Stimulated activated CD4-positive, alpha-beta T cell treated with anti-CD3 and anti-CD28 coated beads, Interleukin-12 subunit alpha, Interleukin-12 subunit beta, amount 100 ng/mL, for 48 hours (primary cell): ENCODE measurements around the gene ATP5PF.
A peak's percentile ranks its signal among the peaks of the same experiment; 100 is the strongest.
"Not testable (repeated sequence)": the region's sequence is repeated elsewhere in the genome, so short reads cannot be mapped to it uniquely, and the experiment has no call there.

Experiments
- DNase-seq, 3 donors: peaks; one replicate each; pipeline ENCODE4 v3.0.0-alpha.2; 2020; ENCODE audit warnings: low read depth in 2 of 3, low spot score in 1 of 3

The ATP5PF gene, protein sequence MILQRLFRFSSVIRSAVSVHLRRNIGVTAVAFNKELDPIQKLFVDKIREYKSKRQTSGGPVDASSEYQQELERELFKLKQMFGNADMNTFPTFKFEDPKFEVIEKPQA

DNA sequence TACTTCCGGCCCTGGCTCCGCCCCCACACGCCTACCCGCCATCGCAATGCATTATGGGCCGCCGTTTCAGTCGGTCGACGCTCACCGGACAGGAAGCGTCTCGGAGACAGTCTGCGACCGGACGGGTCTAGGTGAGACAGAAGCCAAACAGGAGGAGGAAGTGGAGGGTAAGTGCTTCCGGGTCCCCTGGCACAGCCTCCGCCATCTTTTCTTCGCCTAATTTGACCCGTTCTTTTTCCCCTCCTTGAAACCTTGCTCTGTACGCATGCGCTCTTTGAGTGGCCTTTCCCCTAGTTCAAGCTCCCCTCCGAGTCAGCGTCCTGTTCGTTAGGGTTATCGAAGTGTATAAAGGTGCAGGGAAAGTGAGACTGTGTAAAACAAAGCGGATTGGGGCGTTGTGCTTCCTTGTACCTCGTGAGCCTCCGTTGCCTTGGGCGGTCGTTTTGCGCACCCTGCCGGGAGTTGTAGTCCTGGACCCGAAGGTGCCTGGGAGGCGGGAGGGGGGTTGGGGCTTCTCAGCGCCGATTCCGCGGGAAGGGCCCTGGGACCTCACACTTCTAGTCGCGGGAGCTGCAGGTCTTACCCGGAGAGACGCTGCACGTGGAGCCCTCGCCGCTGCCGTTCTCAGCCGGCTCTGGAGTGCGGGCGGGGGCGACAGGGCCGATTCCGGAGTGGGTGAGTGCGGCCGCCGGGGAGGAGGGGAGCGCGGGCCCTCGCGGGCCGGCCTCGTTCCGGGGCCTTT is at the start of gene ATP5PF, which contains the start of gene GABPA:
Gene ATP5PF (minus strand): TSS at position 1 of the 742 bp plus-strand sequence. CDS start 5,110 bp downstream, outside the sequence.
Gene GABPA (plus strand): TSS at position 69 of the 742 bp plus-strand sequence. CDS start 6,627 bp downstream, outside the sequence.
- DNase-seq, result peak; percentile 96 to 99 (median 97)

DNA sequence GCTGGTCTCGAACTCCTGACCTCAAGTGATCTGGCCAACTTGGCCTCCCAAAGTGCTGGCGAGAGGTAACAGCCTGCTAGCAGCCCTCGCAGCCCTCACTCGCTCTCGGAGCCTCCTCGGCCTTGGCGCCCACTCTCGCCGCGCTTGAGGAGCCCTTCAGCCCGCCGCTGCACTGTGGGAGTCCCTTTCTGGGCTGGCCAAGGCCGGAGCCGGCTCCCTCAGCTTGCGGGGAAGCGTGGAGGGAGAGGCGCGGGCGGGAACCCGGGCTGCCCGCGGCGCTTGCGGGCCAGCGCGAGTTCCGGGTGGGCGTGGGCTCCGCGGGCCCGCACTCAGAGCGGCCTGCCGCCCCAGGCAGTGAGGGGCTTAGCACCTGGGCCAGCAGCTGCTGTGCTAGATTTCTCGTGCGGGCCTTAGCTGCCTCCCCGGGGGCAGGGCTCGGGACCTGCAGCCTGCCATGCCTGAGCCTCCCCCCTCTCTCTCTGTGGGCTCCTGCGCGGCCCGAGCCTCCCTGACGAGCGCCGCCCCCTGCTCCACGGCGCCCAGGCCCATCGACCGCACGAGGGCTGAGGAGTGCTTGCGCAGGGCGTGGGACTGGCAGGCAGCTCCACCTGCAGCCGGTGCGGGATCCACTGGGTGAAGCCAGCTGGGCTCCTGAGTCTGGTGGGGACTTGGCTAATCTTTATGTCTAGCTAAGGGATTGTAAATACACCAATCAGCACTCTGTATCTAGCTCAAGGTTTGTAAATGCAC is 43.6 kb upstream of the ATP5PF start:
- not testable (repeated sequence) for DNase-seq

DNA sequence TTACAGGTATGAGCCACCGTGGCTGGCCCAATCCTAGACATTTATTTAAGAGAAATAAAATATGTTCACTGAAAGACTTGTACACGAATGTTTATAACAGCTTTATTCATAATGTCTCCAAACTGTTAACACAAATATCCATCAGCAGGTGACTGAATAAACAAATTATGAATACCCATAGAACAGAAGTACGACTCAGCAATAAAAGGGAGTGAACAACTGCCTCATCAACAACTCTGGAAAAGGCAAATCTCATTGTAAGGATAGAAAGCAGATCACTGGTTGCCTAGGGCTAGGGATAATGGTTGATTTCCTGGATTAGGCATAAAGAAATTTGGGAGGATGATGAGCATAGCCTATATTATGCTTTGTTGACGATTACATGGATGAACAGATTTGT is 41.7 kb upstream of the ATP5PF start:
- DNase-seq, result no peak

DNA sequence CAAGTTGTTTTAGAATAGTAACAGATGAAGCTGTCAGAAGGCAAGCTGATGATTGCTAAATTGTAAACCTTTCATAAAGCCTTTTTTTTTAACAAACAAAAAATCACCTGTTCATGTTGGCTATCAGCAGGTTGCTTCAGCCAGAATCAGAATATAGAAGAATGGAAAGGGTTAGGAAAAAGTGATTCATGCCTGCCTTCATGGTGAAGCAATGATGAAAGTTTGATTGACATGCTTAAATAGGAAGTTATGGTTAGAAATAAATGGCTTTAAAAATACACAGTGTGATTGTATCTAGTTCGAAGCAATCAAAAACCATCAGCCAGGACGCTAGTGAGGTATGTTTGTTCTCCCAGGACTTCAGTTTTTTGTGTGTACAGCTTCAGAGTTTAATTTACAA is 38.0 kb upstream of the ATP5PF start:
- no peak for DNase-seq

DNA sequence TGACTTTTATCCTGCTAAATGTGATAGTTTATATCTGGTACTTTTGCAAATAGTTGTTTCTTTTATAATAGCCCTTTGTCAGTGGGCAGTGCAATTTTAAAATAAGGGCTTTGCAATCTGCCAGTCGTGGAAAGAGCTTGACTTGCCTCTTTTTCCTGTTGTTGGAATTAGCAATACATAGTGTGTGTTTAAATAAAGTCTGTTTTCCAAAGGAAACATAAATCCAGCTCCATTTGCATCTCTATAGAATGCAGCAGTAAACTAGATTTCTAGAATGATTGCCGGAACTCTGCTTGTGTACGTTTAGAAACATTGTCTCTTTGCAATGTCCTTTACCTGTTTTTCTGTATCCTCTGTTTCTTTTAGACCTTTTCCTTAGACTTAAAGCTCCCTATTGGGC is 33.2 kb upstream of the ATP5PF start:
- DNase-seq, result no peak

DNA sequence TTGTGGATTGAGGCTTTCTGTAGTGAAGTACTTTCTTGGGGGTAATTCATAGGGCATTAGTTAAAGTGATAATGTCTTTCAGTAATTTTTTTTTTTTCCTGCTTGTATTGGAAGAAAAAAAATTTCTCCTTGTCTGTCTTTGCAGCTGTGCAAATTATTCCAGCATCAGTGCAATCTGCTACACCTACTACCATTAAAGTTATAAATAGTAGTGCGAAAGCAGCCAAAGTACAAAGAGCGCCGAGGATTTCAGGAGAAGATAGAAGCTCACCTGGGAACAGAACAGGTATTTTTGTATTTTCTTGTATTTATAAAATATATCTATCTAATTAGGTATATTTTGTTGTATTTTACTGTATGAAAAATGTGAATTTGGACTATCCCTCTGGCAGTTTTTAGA is 29.4 kb upstream of the ATP5PF start:
- no peak for DNase-seq

DNA sequence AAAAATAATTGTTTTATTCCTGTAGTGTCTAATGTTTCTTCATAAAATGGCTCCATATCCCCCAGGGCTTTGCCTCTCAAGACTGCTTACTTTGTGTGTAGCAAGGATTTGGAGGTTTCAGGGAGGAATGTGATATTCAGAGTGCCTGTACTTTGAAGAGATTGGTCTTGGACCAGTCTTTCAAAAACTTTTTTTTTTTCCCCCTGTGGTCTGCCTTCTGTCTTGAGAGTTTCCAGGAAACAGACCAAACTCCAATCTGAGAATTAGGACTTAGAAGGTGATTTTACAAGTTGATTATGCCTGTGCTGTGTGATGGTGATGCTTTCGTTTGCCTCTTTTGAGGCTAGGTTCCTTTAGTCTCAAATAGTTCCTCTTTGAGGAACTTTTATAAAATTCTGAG is 26.0 kb upstream of the ATP5PF start:
- DNase-seq, result no peak

DNA sequence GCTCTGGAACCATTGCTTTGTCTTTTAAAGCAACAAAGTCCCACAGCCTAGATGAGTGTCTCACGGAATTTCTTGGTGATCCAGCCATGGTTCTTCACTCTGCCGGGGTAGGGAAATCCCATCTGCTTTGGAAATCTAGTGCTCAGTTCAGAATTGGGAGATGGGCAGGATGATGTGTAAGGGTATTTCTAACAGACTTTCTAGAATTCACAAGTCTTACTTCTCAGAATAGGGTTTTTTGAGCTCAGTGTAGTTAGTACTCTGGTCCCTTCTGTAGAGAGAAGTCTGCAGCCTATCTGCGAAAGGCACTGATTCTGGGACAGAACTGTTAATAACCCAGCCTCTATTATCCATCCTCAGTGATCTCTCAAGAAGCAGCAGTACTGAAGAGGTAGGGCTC is 25.4 kb upstream of the ATP5PF start:
- no peak for DNase-seq

DNA sequence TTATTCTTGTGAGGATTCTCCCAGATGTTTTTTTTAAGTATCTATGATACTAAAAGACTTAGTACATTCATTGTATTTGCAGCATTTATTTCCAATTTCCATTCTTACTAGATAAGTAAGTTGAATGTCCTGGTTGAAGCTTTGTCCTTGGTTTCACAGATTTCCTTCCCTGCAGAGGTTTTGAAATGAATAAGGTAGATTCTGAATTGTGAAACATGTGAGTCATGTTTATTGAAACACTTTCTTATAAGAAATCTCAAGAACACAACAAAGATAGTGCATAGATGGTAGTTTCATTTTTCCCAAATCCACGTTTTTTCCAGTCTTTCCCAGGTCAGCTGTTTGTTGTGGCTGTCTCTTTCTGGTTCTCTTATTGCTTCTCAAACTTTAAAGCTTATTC is 24.9 kb upstream of the ATP5PF start:
- no peak for DNase-seq

DNA sequence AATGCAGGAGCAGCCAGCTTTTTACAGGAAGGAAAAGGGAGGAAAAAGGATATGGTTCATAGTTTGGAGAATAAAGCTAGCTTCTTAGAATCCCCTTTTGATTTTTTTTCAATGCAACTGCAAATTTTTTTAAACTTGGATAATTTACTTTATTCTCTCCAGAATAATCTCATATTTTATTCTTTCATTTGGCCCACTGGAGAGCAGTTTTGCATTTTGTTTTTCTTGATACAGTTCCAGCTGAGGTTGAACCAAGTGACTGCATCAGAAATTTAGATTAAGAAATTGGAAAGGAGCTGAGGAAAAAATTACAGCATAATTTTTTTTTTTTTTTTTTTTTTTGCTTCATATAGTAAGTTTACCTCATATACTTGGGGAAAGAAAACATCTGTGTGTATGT is 22.8 kb upstream of the ATP5PF start:
- no peak for DNase-seq

DNA sequence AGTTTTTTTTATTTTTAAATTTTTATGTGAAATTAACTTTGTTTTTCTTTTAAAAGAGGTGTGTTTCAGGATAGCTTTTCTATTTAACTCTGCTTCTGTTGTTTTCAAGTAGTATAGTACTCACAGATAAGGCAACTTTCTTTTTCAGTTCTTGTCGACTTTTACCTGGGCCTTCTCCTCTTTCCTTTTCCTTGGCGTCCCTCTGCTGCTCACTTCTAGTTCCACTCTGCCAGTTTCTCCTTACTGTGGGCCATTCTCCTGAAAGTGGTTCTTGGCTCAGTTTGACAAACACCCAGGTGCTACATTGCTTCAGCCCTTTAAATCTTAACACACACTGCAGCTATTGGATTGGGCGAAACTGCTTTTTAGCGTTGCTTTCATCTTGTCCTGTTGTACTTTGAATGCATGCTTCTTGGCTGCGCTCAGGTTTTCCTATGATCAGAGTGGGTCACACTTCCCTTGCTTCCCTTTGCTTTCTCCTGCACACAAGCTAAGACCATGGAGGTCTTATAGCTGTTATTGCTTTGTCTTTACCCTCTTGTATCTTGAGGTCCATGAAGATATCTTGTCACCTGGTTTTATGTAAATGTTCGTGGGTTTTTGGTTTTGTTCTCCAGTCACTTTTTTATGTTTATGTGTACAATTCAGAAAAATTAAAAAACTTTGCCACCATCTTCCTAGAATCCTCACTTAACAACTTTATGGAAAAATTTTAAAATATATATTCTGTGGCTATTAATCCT is 21.7 kb upstream of the ATP5PF start:
- no peak for DNase-seq

DNA sequence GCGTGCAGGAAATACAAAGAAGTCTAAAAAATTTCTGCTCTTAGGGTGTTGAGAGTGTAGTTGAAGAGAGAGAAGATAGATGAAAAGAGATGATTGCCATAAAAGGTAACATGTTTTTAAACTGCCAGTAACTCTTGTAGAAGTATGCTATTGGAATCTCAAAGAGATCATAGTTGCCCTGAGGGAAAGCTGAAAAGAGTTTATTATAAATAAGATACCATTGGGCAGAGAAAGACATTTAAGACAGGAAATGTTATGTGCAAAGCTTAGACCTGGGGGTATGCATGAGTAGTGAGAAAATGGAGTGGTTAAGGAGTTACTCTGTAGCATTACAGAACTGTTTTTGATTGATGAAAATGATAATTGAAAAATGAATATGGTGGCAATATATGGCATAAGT is 17.7 kb upstream of the ATP5PF start:
- DNase-seq, result no peak

DNA sequence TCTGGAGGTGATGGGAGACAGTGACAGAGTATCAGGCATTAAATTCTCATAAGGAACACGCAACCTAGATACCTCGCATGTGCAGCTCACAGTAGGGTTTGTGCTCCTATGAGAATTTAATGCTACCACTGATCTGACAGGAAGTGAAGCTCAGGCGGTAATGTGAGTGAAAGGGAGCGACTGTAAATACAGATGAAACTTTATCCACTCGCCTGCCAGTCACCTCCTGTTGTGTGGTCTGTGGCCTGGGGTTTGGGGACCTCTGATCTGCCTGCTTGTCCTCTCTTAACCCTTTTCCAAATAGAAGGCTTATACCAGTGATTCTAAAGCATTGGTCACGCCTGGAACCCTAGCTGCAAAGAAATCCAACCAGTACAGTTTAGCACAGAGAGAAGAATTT is 15.4 kb upstream of the ATP5PF start:
- DNase-seq, result no peak

DNA sequence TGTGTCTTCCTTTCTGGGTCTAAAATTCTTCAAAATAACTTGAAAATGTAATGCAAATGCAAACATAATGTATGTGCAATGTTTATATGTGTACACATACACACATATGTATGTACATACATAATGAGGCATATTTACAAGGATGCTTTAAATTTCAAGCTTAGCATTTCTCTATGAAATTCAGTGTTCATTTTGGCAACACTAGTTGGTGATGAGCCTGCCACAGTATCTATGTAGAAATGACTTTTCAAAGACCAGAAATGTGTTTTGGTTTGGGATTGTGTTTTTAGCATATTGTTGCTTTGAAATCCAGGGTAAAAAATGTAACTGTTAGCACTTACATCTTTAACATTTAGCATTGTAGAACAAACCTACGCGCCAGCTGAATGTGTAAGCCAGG is 10.2 kb upstream of the ATP5PF start:
- no peak for DNase-seq

DNA sequence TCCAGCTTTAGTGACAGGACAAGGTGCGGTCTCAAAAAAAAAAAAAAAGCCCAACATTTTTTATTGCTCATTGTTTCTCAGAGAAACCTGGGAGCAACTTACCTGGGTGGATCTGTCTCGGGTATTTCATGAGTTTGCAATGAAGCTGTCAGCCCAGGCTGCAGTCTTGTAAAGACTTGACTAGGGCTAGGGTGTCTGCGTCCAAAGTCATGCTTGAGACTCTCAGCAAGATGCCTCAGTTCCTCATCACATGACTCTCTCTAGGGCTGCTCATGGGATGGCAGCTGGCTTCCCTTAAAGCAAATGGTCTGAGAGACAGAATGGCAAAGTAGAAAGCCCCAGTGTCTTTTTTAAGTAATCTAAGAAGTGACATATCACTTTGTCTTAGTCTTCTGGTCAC is 8.2 kb upstream of the ATP5PF start:
- DNase-seq, result no peak

DNA sequence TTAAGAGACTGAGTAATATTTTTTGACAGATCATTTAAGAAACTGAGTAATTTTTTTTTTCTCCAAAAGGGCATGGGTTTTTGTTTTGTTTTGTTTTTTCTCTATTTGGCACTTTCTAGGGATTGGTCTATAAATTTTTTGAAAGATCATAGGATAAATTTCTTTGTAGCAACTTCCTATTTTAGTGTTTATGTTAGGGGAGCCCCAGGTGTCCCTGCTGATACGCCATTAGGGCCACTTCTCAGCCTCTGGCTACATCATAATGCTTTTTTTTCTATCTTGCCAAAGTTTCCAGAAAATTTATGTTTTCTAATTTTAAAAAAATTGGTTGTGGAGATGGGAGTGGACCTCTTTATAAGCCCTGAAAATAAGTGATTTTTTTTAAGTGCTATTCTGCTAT is 2.7 kb upstream of the ATP5PF start:
- DNase-seq, result no peak

DNA sequence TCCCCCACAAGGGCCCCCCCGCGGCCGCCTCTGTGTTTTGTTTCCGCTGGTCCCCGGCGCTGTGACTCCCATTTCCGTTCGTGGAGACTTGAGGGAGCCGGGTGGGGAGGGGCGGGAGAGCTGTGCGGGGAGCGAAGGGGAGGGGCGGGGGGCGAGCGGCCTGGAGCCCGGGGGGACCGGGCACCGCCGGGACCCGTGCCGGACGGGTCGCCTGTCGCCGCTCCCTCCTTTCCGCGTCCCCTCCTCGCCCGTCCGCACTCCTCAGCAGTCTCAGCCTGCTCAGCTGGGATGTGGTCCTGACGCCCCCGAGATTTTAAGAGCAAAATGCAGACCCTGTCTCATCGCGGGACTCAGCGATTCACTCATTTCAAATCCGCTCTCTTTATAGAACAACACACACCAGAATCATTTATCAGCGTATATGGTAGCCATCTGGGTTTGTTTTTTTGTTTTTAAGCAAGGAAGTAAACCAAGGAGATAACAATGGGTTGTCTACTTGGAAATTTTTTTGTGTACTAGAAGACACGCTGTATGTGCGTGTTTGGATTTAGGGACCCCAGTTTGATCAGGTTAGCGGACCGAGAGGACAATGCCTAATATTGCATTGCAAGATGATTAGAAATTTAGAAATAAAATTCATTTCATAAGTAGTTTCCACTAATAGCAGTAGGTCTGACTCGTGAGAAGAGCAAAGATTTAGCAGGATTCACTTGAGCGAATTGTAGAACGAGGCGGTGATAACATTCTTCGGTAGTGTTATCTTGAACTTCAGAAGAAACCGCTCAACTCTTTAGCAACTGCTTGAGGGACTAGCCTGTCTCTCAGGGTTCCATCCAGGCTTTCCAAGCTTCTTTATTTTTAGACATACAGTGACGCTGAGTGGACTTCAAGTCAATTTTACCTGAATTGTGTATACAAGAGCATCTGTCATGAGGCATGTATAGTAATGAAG is 1.2 kb upstream of the ATP5PF start:
- DNase-seq, result peak; percentile 61 to 76 (median 62)

DNA sequence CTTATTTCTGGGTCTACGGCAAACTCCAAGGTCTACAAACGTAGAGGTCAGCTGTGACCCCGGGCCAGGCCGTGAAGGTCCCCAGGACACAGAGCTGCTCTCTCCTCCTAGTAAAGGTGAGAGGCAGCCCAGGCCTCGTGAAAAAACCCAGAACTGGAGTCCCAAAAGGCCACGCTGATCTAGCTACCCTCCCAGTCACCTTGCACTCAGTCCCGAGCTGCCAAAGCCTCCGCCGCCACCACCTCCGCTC is 125 bp downstream of the ATP5PF start:
- no peak for DNase-seq

DNA sequence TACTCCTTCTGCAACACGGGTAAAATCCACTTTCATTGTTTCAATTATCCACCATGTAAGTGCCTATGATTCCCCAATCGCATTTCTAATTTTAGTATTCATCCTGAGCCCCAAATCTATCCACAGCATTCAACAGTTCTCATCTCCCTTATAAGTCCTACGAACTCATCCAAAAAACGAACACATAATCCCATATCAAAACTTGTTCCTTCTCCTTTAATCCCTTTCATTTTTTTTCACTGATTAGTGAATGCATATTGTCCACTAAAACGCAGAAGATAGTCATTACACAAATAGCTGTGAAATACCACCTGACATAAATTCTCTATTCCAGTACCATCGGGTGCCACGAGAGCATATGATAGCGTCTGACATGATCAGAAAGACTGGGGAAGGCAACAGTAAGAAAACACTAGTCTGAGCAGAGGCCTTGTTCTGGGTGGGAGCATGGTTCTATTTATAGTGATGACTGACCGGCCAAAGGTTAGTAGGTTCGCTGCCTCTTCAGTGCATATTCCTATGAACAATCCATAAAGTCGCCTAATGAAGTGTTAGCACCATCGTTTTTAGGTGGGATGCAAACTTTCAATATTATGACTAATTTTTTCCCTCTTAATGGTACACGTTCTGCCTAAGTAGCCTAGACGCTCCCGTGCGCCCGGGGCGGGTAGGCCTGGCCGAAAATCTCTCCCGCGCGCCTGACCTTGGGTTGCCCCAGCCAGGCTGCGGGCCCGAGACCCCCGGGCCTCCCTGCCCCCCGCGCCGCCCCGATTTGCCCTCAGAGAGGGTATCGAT is 648 bp downstream of the ATP5PF start:
- peak in 2 of 3 donors; percentile 7 to 28 for DNase-seq
